Measurements from ENCODE around the gene ECSIT. TPM values are rescaled to one million over a fixed set of nuclear protein-coding genes. Genes with fewer than 3 reads are reported as not detected.
"Not testable (repeated sequence)": the region's sequence is repeated elsewhere in the genome, so short reads cannot be mapped to it uniquely, and the experiment has no call there.

The ECSIT gene
- total RNA-seq, 1 donor from 2014 or later = 32.1 TPM

GRCh38 chr19:11479898-11480714 is 48.8 kb downstream of the ECSIT start:
- no peak overlapping the region for H3K4me3 Mint-ChIP-seq
- H3K27me3 Mint-ChIP-seq (ENCODE audit: low read depth) = peaks cover 67% of the 10 kb centered on the region

GRCh38 chr19:11479090-11479897 is 49.6 kb downstream of the ECSIT start:
- peaks cover 10% of the 10 kb centered on the region for H3K4me1 Mint-ChIP-seq
- DNase-seq (ENCODE audit: low spot score in 2 of 2, unreplicated experiment in 2 of 2) = no peak
- peak overlapping the region; percentile 10 for H3K4me3 Mint-ChIP-seq
- H3K27ac Mint-ChIP-seq = no peak overlapping the region
- no peaks in the 10 kb centered on the region for H3K9me3 Mint-ChIP-seq
- peaks cover 68% of the 10 kb centered on the region for H3K27me3 Mint-ChIP-seq (ENCODE audit: low read depth)
- TF ChIP-seq CTCF (IDR thresholded peaks at IDR 0.05; ENCODE audit: unreplicated experiment) = no peak
- H3K36me3 Mint-ChIP-seq = peaks cover 3% of the 10 kb centered on the region

More at GRCh38 chr19:11479898-11480714, 48.8 kb downstream of the ECSIT start:
- DNase-seq (ENCODE audit: low spot score in 2 of 2, unreplicated experiment in 2 of 2) = no peak
- no peak for TF ChIP-seq CTCF (IDR thresholded peaks at IDR 0.05; ENCODE audit: unreplicated experiment)
- H3K27ac Mint-ChIP-seq = no peak overlapping the region
- H3K36me3 Mint-ChIP-seq = peaks cover 5% of the 10 kb centered on the region
- no peaks in the 10 kb centered on the region for H3K9me3 Mint-ChIP-seq
- H3K4me1 Mint-ChIP-seq = peaks cover 10% of the 10 kb centered on the region

GRCh38 chr19:11478167-11479089 is 50.5 kb downstream of the ECSIT start:
- TF ChIP-seq CTCF (IDR thresholded peaks at IDR 0.05; ENCODE audit: unreplicated experiment) = no peak
- Mint-ChIP-seq H3K27ac (no peak overlapping the region), H3K9me3 (no peaks in the 10 kb centered on the region), H3K36me3 (no peaks in the 10 kb centered on the region), H3K4me1 (peaks cover 10% of the 10 kb centered on the region), H3K27me3 (ENCODE audit: low read depth) (peaks cover 67% of the 10 kb centered on the region), H3K4me3 (peak overlapping the region; percentile 10)
- no peak for DNase-seq (ENCODE audit: low spot score in 2 of 2, unreplicated experiment in 2 of 2)

- H3K27ac Mint-ChIP-seq = no peak overlapping the region
- DNase-seq (ENCODE audit: low spot score in 2 of 2, unreplicated experiment in 2 of 2) = no peak
- no peaks in the 10 kb centered on the region for H3K36me3 Mint-ChIP-seq
- TF ChIP-seq CTCF (IDR thresholded peaks at IDR 0.05; ENCODE audit: unreplicated experiment) = no peak
- H3K4me3 Mint-ChIP-seq = no peak overlapping the region
- peaks cover 5% of the 10 kb centered on the region for H3K4me1 Mint-ChIP-seq
- H3K9me3 Mint-ChIP-seq = no peaks in the 10 kb centered on the region
- peaks cover 57% of the 10 kb centered on the region for H3K27me3 Mint-ChIP-seq (ENCODE audit: low read depth)
These were observed 53.1 kb downstream of the ECSIT start for GRCh38 chr19:11475861-11476260.

- not testable (repeated sequence) for H3K36me3 Mint-ChIP-seq; H3K4me3 Mint-ChIP-seq; DNase-seq (ENCODE audit: low spot score in 2 of 2, unreplicated experiment in 2 of 2); H3K27ac Mint-ChIP-seq; H3K4me1 Mint-ChIP-seq; H3K9me3 Mint-ChIP-seq
- peaks cover 57% of the 10 kb centered on the region for H3K27me3 Mint-ChIP-seq (ENCODE audit: low read depth)
These were observed 53.6 kb downstream of the ECSIT start for GRCh38 chr19:11475343-11475742.

Data from mesothelial cell of epicardium (in vitro differentiated cells).